ENCODE results near the gene MLH3. TPM values are rescaled to one million over a fixed set of nuclear protein-coding genes. Genes with fewer than 3 reads are reported as not detected.

The MLH3 gene
- total RNA-seq, 1 experiment from 2014 or later, result 23.0 TPM

DNA sequence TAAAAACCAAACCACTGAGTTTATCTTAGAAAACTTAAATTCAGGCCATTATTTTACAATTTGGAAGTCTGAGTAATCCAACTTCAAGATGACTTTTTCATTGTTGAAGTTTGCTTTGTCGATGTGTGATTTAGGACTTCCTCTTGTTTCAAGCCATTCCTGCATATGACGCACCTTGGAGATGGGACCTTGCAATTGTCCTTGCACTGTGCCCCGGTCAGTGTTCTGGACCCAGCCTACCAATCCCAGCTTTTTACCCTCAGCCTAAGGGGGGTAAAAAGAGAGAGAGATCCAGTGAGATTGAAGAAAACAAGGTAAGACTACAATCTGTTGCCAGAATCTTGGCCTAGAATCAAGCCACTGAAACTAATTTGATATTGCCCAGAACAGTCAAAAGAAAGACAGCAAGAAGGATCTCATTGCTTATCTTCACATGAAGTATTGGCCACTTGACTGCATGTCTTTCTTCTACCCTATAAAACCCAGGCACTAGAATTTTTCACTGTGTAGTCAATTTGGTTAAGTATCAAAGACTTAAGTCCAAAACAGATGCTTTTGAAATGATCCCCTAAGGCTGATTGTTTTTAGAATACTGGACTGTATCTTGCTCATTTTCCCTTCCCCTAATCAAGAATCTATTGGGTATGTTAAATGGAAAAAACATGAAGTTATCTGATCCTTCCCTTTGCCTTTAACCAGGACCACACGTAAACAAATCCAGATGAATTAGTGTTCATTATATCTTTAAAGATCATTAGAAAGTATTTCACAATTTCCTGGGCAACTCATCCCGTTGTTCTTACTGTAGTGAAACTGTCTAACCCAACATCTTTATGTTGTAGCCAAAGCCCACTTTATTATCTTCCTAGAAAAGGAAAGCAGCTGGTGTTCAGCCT is 2.4 kb upstream of the MLH3 start:
- H2BK5ac ChIP-seq (ENCODE audit: insufficient read length, low read length), result no peak overlapping the region
- no peak for DNase-seq
- no peak overlapping the region for H3K4me2 ChIP-seq (ENCODE audit: insufficient read depth, insufficient read length, low read length)
- no peak overlapping the region for H2BK120ac ChIP-seq (ENCODE audit: low read depth, low read length, poor library complexity, severe bottlenecking)
- no peak overlapping the region for H2BK15ac ChIP-seq (ENCODE audit: low read depth, low read length)
- no peak overlapping the region for H3K14ac ChIP-seq (ENCODE audit: insufficient read depth, low read length)
- H3K4ac ChIP-seq (ENCODE audit: low read depth, low read length), result no peak overlapping the region
- H4K8ac ChIP-seq (replicated peaks; ENCODE audit: insufficient read length, low read depth, low read length), result no peak overlapping the region
- no peak overlapping the region for H2AK5ac ChIP-seq (ENCODE audit: insufficient read length, low read length)
- Mint-ChIP-seq H3K4me3 (no peak overlapping the region), H3K27ac (peak overlapping the region in 1 of 3 experiments; percentile 37; a peak in 2 of 7 replicates), H3K36me3 (ENCODE audit: insufficient read depth in 1 of 3, low read depth in 3 of 3) (peaks cover 0 to 22% (median 10%) of the 10 kb centered on the region in 3 experiments; a peak in 5 of 7 replicates), H3K9me3 (no peaks in the 10 kb centered on the region; a peak in 1 of 5 replicates), H3K4me1 (no peaks in the 10 kb centered on the region; a peak in 1 of 4 replicates), H3K27me3 (ENCODE audit: low read depth) (no peaks in the 10 kb centered on the region)
- no peaks in the 10 kb centered on the region for H3K79me1 ChIP-seq (ENCODE audit: insufficient read depth, low read depth, low read length, poor library complexity, severe bottlenecking)
- no peaks in the 10 kb centered on the region for H4K20me1 ChIP-seq (ENCODE audit: control insufficient read depth, insufficient read depth, insufficient read length)
- H3K23me2 ChIP-seq (ENCODE audit: insufficient read length, low read depth, low read length, poor library complexity, severe bottlenecking), result peaks cover 3% of the 10 kb centered on the region
- no peaks in the 10 kb centered on the region for H3K9me3 ChIP-seq (ENCODE audit: control insufficient read depth, low read depth, low read length)
- no peak overlapping the region for H2BK12ac ChIP-seq (ENCODE audit: insufficient read length, low read depth, low read length)
- H3K23ac ChIP-seq (ENCODE audit: insufficient read length, low read depth, low read length), result no peak overlapping the region
- no peaks in the 10 kb centered on the region for H3K79me2 ChIP-seq (ENCODE audit: insufficient read depth, low read length)
- no peak overlapping the region for H3K56ac ChIP-seq (ENCODE audit: insufficient read length, low read depth, low read length)
- no peak overlapping the region for H3T11ph ChIP-seq (ENCODE audit: low read length)
- H2BK20ac ChIP-seq (ENCODE audit: low read depth, low read length, poor library complexity, severe bottlenecking), result no peak overlapping the region
- H2AFZ ChIP-seq (ENCODE audit: low read length), result no peak overlapping the region
- TF ChIP-seq, protein P1, sequence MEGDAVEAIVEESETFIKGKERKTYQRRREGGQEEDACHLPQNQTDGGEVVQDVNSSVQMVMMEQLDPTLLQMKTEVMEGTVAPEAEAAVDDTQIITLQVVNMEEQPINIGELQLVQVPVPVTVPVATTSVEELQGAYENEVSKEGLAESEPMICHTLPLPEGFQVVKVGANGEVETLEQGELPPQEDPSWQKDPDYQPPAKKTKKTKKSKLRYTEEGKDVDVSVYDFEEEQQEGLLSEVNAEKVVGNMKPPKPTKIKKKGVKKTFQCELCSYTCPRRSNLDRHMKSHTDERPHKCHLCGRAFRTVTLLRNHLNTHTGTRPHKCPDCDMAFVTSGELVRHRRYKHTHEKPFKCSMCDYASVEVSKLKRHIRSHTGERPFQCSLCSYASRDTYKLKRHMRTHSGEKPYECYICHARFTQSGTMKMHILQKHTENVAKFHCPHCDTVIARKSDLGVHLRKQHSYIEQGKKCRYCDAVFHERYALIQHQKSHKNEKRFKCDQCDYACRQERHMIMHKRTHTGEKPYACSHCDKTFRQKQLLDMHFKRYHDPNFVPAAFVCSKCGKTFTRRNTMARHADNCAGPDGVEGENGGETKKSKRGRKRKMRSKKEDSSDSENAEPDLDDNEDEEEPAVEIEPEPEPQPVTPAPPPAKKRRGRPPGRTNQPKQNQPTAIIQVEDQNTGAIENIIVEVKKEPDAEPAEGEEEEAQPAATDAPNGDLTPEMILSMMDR (conservative IDR thresholded peaks at IDR 0.05), result no peak
- no peaks in the 10 kb centered on the region for H3K27me3 ChIP-seq (ENCODE audit: insufficient read depth, low read length)
- no peak overlapping the region for H4K5ac ChIP-seq (ENCODE audit: insufficient read length, low read depth, low read length)
- H3K18ac ChIP-seq (ENCODE audit: insufficient read length, low read depth, low read length), result no peak overlapping the region
- H4K91ac ChIP-seq (ENCODE audit: insufficient read length, low read depth, low read length), result no peak overlapping the region
- H3K4me1 ChIP-seq (ENCODE audit: insufficient read depth, low read length), result no peaks in the 10 kb centered on the region
- no peak overlapping the region for H3K27ac ChIP-seq (ENCODE audit: insufficient read length, low read depth, low read length)
- no CpG with 5 or more reads among the region's 5 CpGs for WGBS (ENCODE audit: extremely low coverage, insufficient read length, low lambda C conversion rate)
- H3K9ac ChIP-seq (ENCODE audit: extremely low read depth, insufficient read length, low read length), result no peak overlapping the region

Measured in H9 (cell line).